ENCODE measurements around the gene L3MBTL4. TPM values are rescaled to one million over a fixed set of nuclear protein-coding genes. Genes with fewer than 3 reads are reported as not detected.
"Not testable (repeated sequence)": the region's sequence is repeated elsewhere in the genome, so short reads cannot be mapped to it uniquely, and the experiment has no call there.

L3MBTL4 gene
- total RNA-seq, 1 donor from 2014 or later: 16.2 TPM

GRCh38 chr18:6396847-6397246, 17.9 kb downstream of the L3MBTL4 start:
- H3K9me3 ChIP-seq: no peaks in the 10 kb centered on the region
- no peaks in the 10 kb centered on the region for H3K27me3 ChIP-seq
- no peak overlapping the region for H3K27ac ChIP-seq
- DNase-seq: no peak
- no peaks in the 10 kb centered on the region for H3K4me1 ChIP-seq
- no peak for TF ChIP-seq CTCF (IDR thresholded peaks at IDR 0.05)
- no peak overlapping the region for H3K4me3 ChIP-seq
- no peaks in the 10 kb centered on the region for H3K36me3 ChIP-seq
- intact Hi-C loops (cut with DNase I): no loop called here
- ATAC-seq: no peak

DNA sequence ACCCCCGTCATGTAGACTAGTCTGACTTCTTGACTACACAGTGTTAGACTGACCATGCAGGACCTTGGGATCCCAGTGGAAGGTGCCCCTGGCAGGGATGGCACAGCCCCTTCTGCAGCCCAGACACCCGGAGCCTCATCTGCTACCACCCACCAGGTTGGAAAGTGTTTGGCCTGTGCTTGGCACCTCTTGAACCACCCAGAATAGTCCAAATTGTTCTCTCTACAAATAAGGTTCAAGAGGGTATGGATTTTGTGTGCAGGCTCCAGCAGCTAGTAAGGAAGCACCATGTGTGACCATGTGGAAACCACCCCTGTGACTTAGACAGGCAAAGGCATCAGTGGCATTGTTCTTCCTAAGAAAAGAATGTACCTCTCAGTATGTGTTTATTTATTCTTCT, 18.4 kb downstream of the L3MBTL4 start:
- no peak overlapping the region for H3K27ac ChIP-seq
- intact Hi-C loops (cut with DNase I): no loop called here
- ATAC-seq: no peak
- no peak overlapping the region for H3K4me3 ChIP-seq
- no peaks in the 10 kb centered on the region for H3K36me3 ChIP-seq
- TF ChIP-seq CTCF (IDR thresholded peaks at IDR 0.05): no peak
- H3K27me3 ChIP-seq: no peaks in the 10 kb centered on the region
- DNase-seq: no peak
- no peaks in the 10 kb centered on the region for H3K4me1 ChIP-seq
- H3K9me3 ChIP-seq: peaks cover 2% of the 10 kb centered on the region

GRCh38 chr18:6389005-6389404, 25.7 kb downstream of the L3MBTL4 start:
- no peaks in the 10 kb centered on the region for H3K36me3 ChIP-seq
- DNase-seq: no peak
- no peak overlapping the region for H3K4me3 ChIP-seq
- H3K27me3 ChIP-seq: no peaks in the 10 kb centered on the region
- H3K4me1 ChIP-seq: no peaks in the 10 kb centered on the region
- peaks cover 30% of the 10 kb centered on the region for H3K9me3 ChIP-seq
- ATAC-seq: no peak
- TF ChIP-seq CTCF (IDR thresholded peaks at IDR 0.05): no peak
- intact Hi-C loops (cut with DNase I): no loop called here
- no peak overlapping the region for H3K27ac ChIP-seq

GRCh38 chr18:6382963-6383362, 31.7 kb downstream of the L3MBTL4 start:
- TF ChIP-seq CTCF (IDR thresholded peaks at IDR 0.05): no peak
- H3K4me1 ChIP-seq: no peaks in the 10 kb centered on the region
- H3K27ac ChIP-seq: no peak overlapping the region
- peak; percentile 49 for ATAC-seq
- DNase-seq: peak; percentile 72
- no peaks in the 10 kb centered on the region for H3K9me3 ChIP-seq
- intact Hi-C loops (cut with DNase I): no loop called here
- no peaks in the 10 kb centered on the region for H3K36me3 ChIP-seq
- H3K27me3 ChIP-seq: no peaks in the 10 kb centered on the region
- no peak overlapping the region for H3K4me3 ChIP-seq

GRCh38 chr18:6377473-6377872, 37.2 kb downstream of the L3MBTL4 start:
- H3K27ac ChIP-seq; H3K4me1 ChIP-seq; H3K9me3 ChIP-seq; DNase-seq; H3K4me3 ChIP-seq; ATAC-seq; H3K36me3 ChIP-seq; H3K27me3 ChIP-seq; intact Hi-C loops (cut with DNase I): not testable (repeated sequence)

GRCh38 chr18:6376433-6377229, 38.1 kb downstream of the L3MBTL4 start:
- no peaks in the 10 kb centered on the region for H3K4me1 ChIP-seq
- no peak overlapping the region for H3K27ac ChIP-seq
- intact Hi-C loops (cut with DNase I): no loop called here
- H3K4me3 ChIP-seq: no peak overlapping the region
- no peak for TF ChIP-seq CTCF (IDR thresholded peaks at IDR 0.05)
- no peaks in the 10 kb centered on the region for H3K9me3 ChIP-seq
- no peaks in the 10 kb centered on the region for H3K36me3 ChIP-seq
- DNase-seq (no peak), ATAC-seq (peak; percentile 44)
- no peaks in the 10 kb centered on the region for H3K27me3 ChIP-seq
